Right lobe of liver (tissue), 4 donors: ENCODE results near the gene PCDHB10.
"Not testable (repeated sequence)": the region's sequence is repeated elsewhere in the genome, so short reads cannot be mapped to it uniquely, and the experiment has no call there.

ENCODE experiments used
- POLR2A ChIP-seq: fragments of 450-650 bp; IDR thresholded peaks from one replicate; pipeline ENCODE4 v1.6.1; 2017; ENCODE audit warnings: antibody characterized with exemption, mild to moderate bottlenecking
- TF ChIP-seq, protein P1 (sequence below), 4 donors: fragments of 200-600 bp in 3 of 4; fragments of 450-650 bp in 1 of 4; IDR thresholded peaks; one replicate each; pipeline versions ENCODE4 v1.5.1 to v1.8.0; 2016 to 2022; ENCODE audit warnings: antibody characterized with exemption in 4 of 4, mild to moderate bottlenecking in 2 of 4
- donor health status: DM: no; HTN: no; CAD: no.
- donor health status: DM: no; HTN: no; CAD: no.
- donor health status: DM: no; HTN: yes; CAD: no.

DNA sequence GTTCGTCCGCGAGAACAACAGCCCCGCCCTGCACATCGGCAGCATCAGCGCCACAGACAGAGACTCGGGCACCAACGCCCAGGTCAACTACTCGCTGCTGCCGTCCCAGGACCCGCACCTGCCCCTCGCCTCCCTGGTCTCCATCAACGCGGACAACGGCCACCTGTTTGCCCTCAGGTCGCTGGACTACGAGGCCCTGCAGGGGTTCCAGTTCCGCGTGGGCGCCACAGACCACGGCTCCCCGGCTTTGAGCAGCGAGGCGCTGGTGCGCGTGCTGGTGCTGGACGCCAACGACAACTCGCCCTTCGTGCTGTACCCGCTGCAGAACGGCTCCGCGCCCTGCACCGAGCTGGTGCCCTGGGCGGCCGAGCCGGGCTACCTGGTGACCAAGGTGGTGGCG lies 18.1 kb downstream of the PCDHB10 start:
- TF ChIP-seq POLR2A, result not testable (repeated sequence)
- TF ChIP-seq, protein P1, sequence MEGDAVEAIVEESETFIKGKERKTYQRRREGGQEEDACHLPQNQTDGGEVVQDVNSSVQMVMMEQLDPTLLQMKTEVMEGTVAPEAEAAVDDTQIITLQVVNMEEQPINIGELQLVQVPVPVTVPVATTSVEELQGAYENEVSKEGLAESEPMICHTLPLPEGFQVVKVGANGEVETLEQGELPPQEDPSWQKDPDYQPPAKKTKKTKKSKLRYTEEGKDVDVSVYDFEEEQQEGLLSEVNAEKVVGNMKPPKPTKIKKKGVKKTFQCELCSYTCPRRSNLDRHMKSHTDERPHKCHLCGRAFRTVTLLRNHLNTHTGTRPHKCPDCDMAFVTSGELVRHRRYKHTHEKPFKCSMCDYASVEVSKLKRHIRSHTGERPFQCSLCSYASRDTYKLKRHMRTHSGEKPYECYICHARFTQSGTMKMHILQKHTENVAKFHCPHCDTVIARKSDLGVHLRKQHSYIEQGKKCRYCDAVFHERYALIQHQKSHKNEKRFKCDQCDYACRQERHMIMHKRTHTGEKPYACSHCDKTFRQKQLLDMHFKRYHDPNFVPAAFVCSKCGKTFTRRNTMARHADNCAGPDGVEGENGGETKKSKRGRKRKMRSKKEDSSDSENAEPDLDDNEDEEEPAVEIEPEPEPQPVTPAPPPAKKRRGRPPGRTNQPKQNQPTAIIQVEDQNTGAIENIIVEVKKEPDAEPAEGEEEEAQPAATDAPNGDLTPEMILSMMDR (IDR thresholded peaks at IDR 0.05), result not testable (repeated sequence)
